Sciatic nerve (tissue), 2 donors: ENCODE measurements around the gene BIRC5. TPM values are rescaled to one million over a fixed set of nuclear protein-coding genes. Genes with fewer than 3 reads are reported as not detected.
"Not testable (repeated sequence)": the region's sequence is repeated elsewhere in the genome, so short reads cannot be mapped to it uniquely, and the experiment has no call there.

Experiments used
- ATAC-seq: fragments of 200-7000 bp; cut with Tn5 transposase; one replicate; pipeline ENCODE4 v1.9.1; 2020; ENCODE audit warnings: mild to moderate bottlenecking, moderate library complexity
- DNase-seq: peaks from one replicate; pipeline ENCODE4 v3.0.0-alpha.2; 2020; ENCODE audit warnings: low spot score
- intact Hi-C: fragments of 100-400 bp; cut with DNase I; formaldehyde crosslinking; loops from one replicate; pipeline ENCODE4 v1.14.2; 2022
- total RNA-seq: library from RNA; stranded (reverse); fragmentation: NEBNext Ultra II Directional; extraction: Animal tissue kit (Norgen Biotek cat#: 25700); gene quantifications from one replicate; pipeline ENCODE4 v1.2.1, GENCODE V29; 2021
- donor health status: DM: no; HTN: no; CAD: no.
- donor health status: DM: no; HTN: no; CAD: no.

Gene BIRC5
- total RNA-seq, 1 donor from 2014 or later = 1.4 TPM

DNA sequence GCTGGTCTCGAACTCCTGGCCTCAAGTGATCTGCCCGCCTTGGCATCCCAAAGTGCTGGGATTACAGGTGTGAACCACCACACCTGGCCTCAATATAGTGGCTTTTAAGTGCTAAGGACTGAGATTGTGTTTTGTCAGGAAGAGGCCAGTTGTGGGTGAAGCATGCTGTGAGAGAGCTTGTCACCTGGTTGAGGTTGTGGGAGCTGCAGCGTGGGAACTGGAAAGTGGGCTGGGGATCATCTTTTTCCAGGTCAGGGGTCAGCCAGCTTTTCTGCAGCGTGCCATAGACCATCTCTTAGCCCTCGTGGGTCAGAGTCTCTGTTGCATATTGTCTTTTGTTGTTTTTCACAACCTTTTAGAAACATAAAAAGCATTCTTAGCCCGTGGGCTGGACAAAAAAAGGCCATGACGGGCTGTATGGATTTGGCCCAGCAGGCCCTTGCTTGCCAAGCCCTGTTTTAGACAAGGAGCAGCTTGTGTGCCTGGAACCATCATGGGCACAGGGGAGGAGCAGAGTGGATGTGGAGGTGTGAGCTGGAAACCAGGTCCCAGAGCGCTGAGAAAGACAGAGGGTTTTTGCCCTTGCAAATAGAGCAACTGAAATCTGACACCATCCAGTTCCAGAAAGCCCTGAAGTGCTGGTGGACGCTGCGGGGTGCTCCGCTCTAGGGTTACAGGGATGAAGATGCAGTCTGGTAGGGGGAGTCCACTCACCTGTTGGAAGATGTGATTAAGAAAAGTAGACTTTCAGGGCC, 5.5 kb downstream of the BIRC5 start:
- no peak for DNase-seq

DNA sequence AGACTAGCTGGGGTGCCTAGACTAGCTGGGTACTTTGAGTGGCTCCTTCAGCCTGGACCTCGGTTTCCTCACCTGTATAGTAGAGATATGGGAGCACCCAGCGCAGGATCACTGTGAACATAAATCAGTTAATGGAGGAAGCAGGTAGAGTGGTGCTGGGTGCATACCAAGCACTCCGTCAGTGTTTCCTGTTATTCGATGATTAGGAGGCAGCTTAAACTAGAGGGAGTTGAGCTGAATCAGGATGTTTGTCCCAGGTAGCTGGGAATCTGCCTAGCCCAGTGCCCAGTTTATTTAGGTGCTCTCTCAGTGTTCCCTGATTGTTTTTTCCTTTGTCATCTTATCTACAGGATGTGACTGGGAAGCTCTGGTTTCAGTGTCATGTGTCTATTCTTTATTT, 9.0 kb downstream of the BIRC5 start:
- intact Hi-C loops = no loop called here
- no peak for ATAC-seq
- DNase-seq = no peak

More for the DNA sequence above, 5.5 kb downstream of the BIRC5 start:
- intact Hi-C loops = no loop called here
- ATAC-seq = no peak

DNA sequence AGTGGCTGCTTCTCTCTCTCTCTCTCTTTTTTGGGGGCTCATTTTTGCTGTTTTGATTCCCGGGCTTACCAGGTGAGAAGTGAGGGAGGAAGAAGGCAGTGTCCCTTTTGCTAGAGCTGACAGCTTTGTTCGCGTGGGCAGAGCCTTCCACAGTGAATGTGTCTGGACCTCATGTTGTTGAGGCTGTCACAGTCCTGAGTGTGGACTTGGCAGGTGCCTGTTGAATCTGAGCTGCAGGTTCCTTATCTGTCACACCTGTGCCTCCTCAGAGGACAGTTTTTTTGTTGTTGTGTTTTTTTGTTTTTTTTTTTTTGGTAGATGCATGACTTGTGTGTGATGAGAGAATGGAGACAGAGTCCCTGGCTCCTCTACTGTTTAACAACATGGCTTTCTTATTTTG, 9.7 kb downstream of the BIRC5 start:
- ATAC-seq (no peak), DNase-seq (no peak)
- intact Hi-C loops = no loop called here

DNA sequence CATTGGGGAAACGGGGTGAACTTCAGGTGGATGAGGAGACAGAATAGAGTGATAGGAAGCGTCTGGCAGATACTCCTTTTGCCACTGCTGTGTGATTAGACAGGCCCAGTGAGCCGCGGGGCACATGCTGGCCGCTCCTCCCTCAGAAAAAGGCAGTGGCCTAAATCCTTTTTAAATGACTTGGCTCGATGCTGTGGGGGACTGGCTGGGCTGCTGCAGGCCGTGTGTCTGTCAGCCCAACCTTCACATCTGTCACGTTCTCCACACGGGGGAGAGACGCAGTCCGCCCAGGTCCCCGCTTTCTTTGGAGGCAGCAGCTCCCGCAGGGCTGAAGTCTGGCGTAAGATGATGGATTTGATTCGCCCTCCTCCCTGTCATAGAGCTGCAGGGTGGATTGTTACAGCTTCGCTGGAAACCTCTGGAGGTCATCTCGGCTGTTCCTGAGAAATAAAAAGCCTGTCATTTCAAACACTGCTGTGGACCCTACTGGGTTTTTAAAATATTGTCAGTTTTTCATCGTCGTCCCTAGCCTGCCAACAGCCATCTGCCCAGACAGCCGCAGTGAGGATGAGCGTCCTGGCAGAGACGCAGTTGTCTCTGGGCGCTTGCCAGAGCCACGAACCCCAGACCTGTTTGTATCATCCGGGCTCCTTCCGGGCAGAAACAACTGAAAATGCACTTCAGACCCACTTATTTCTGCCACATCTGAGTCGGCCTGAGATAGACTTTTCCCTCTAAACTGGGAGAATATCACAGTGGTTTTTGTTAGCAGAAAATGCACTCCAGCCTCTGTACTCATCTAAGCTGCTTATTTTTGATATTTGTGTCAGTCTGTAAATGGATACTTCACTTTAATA, 10.4 kb downstream of the BIRC5 start:
- ATAC-seq = no peak
- DNase-seq = no peak
- intact Hi-C loops = no loop called here

DNA sequence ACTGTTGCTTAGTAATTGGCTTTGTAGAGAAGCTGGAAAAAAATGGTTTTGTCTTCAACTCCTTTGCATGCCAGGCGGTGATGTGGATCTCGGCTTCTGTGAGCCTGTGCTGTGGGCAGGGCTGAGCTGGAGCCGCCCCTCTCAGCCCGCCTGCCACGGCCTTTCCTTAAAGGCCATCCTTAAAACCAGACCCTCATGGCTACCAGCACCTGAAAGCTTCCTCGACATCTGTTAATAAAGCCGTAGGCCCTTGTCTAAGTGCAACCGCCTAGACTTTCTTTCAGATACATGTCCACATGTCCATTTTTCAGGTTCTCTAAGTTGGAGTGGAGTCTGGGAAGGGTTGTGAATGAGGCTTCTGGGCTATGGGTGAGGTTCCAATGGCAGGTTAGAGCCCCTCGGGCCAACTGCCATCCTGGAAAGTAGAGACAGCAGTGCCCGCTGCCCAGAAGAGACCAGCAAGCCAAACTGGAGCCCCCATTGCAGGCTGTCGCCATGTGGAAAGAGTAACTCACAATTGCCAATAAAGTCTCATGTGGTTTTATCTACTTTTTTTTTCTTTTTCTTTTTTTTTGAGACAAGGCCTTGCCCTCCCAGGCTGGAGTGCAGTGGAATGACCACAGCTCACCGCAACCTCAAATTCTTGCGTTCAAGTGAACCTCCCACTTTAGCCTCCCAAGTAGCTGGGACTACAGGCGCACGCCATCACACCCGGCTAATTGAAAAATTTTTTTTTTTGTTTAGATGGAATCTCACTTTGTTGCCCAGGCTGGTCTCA, 11.2 kb downstream of the BIRC5 start:
- ATAC-seq (no peak), DNase-seq (no peak)
- intact Hi-C loops = no loop called here

DNA sequence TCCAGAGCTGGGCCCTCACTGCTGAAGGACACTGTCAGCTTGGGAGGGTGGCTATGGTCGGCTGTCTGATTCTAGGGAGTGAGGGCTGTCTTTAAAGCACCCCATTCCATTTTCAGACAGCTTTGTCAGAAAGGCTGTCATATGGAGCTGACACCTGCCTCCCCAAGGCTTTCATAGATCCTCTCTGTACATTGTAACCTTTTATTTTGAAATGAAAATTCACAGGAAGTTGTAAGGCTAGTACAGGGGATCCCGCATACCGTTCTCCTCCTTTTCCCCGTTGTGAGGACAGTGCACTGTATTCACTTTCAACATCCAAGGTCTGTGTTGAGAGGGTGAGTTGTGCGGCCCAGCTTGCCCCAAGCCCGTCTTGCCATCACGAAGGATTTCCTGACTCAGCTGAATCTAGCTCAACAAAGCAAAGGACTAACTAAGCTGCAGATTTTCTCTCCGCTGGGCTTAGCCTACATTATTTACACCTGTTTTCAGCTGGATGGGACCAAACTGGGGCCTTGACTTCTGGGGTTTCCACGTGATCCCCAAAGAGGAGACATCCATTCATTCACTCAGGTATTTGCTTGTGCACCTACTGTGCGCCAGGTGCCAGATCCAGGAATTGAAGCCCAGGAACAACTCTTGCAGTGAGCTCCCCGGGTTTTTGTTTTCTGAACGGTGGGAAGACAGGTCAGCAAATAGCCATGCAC, 12.2 kb downstream of the BIRC5 start:
- no peak for ATAC-seq
- no peak for DNase-seq
- intact Hi-C loops = no loop called here

DNA sequence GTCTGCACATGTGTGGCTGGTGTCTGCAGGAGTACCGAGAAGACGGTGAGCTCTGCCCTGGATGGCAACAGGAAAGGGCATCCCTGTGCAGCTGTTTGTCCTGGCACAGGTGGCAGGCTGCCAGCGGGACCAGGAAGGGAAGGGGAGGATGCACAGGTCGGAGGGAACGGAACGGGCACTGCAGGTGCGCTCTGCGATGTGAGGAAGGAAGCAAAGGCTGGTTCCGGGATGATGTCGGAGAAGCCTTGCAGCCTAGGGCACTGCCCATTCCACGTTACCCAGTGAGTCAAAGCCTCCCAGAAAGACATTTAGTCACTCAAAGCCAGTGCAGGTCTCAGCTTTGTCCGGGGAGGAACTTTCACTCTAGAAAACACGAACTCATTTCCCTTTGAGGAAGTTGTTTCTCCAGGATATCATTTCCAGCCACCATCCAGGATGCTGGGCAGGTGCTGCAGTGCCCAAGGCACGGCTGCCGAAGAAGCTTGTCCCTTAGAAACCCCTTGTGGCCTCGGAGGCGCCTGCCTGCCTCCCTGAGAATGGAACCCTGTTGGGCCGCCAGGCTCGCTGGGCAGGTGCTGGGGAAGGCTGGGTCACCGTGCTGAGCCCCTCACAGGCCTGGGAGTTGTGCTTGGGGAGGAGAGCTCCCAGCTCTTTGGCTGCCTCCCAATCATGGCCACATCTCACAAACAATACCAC, 12.9 kb downstream of the BIRC5 start:
- ATAC-seq (no peak), DNase-seq (no peak)
- intact Hi-C loops = no loop called here

DNA sequence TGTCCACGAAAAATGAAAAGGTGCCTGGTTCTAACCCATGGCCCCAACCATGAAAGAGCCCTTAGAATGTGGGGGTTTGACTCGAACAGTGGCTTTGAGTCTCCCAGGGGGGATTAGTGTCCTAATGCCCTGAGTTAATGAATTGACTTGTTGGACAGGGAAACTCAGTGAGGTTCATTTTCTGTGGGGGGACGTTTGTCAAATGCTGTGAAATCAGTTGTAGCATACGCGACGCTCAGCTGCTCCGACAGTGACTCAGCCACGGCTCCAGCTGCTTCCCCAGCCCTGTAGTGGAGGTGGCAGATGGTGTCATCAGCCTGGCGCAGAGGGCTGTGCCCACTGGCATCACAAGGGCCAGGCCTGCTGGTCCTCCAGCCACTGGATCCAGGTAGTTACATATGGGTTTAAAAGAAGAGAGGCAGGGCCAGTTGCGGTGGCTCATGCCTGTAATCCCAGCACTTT, 13.4 kb downstream of the BIRC5 start:
- ATAC-seq (no peak), DNase-seq (no peak)
- intact Hi-C loops = no loop called here

DNA sequence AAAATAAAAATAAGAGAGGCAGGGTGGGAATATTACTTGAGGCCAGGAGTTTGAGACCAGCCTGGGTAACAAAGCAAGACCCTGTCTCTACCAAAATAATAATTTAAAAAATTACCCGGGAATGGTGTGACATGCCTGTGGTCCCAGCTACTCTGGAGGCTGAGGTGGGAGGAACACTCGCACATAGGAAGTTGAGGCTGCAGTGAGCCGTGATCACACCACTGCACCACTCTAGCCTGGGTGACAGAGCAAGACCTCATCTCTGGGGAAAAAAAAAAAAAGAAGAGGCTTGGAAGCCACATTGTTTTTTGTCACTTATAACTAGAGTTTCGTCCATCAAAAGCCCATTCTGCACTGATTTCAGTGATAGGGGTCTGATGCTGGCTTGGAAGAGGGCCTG, 14.1 kb downstream of the BIRC5 start:
- intact Hi-C loops = no loop called here
- no peak for DNase-seq
- no peak for ATAC-seq

DNA sequence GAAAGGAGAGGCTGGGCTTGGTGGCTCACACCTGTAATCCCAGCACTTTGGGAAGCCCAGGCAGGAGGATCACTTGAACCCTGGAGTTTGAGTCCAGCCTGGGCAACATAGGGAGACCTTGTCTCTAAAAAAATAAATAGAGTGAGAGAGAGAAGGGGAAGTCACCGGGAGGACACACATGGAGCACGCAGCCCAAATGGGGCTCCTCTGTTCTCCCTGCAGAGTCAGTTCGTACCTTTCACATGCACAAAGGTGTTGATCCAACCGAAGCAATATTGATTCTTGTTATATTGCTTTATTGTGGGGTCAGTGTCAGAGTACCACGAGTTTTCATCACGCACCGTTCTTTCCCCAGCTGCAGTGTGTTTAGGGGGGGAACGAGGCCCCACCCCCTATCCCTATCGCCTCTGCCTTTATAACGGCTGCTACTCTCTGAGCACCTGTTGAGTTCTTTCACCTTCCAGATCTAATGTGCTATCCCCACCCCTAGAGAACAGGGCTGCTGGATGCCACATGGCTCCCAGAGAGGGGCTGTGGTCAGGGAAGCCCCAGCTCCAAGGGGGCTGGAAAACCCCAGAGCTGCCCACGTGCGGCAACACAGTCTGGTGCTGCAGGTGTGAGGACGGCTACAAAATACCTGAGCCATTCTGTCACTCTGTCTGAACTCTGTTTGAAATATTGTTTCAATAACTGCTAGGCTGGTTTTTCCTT, 16.4 kb downstream of the BIRC5 start:
- DNase-seq (no peak), ATAC-seq (no peak)
- intact Hi-C loops = no loop called here

DNA sequence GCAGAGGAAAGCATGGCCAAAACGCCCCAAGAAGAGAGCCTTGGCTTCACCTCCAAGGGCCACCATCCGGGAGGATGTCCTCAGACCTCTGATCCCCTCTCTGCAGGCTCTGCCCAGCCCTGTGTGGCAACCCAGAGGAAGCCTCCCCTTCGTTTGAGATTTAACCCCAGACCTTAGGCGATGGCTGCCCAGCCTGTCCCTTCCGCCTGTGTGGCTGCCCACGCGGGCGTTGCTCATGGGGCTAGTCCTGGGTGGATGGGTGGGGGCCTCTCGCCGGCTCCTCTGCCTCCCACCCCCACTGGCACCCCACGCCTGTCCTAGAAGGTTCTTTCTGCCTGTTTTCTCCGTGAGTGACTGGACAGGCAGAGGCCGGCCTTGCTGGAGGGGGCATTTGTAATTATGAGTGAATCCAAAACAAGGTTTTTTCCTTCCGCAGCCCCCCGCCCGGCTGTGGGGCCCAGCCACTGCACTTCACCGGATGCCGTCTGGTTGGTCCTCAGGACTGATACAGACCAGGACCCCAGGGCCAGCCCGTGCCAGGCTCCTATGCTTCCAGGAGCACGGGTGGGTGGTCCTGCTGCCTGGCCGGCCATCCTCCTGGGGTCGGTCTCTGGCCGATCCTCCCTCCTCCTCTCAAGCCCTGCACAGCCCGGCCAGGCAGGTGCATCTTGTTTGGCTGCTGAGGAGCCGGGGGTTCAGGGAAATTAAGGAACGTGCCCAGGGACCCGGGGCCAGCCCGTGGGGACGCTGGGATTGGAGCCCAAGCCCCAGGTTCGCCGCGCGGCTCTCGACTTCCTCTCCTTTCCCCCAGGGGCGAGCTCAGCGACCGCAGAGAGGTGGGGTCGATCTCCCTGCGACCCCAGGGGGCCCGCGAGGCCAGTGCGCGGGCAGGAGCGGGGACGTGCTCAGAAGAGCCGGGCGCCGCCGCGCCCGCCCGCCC, 17.2 kb downstream of the BIRC5 start, which contains the start of gene TMEM235:
Gene TMEM235 (plus strand): TSS at position 636 of the 940 bp plus-strand sequence. CDS start 393 bp downstream, outside the sequence.
- intact Hi-C loops = no loop called here
- no peak for ATAC-seq
- DNase-seq = no peak

DNA sequence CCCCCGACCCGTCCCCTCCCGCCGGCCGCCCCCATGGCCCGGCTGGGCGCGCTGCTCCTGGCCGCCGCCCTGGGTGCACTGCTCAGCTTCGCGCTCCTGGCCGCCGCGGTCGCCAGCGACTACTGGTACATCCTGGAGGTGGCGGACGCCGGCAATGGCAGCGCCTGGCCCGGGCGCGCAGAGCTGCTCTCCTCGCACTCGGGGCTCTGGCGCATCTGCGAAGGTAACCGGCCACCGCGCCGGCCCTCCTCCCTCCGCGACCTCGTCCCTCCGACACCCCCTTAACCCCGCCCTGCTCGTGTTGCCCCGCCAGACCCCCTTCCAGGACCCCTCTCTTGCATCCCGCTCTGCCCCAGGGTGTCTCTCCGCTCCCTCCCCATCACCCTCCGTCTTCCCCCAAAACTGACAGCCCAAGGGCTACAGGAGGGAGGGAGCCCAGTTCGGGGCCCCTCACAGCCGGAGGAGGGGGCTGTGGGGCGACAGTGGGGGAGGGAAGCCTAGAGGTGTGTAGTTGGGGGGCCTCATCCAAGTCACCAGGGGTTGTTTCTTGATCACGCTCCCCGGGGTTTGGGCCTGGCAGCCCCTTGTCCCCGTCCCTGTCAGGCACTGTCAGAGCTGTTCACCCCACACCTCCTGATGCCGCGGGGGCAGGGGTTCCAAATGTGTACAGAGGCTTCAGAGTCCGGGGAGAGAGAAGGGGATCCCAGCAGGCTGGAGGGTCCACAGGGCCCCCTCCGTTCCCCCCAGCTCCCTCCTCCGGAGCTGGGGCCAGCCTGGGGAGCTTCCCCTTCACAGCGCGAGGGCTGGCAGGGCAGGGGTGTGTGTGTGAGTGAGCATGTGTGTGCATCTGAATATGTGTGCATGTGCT, 18.2 kb downstream of the BIRC5 start:
- DNase-seq (no peak), ATAC-seq (no peak)
- intact Hi-C loops = no loop called here

DNA sequence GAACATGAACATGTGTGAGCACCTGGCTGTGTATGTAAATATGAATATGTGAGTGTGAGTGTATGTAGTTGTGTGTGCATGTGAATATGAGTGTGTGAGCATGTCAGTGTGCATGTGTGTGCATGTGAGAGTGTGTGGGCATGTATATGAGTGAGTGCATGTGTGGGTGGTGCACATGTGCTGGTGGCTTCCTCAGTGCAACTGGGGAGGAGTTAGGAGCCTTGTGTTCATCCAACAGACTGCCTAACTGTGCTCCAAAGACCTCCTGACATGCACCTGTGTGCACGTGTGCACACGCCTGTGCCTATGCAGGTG, 18.8 kb downstream of the BIRC5 start:
- ATAC-seq (no peak), DNase-seq (no peak)
- intact Hi-C loops = no loop called here

DNA sequence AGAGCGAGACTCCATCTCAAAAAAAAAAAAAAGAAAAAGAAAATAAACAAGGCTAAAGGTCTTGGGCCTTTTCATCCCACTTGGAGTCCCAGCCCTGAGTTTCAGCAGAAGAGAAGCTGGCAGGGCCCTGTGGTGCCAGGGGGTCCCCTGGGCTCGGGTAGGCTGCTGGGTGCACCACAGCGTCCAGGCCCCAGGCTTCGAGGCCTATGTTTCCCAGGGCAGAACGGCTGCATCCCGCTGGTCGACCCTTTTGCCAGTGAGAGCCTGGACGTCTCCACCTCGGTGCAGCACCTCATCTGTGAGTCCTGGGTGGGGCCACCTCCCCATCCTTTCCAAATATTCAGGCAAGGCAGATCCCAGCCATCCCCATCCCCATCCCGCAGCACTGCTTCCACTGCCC, 19.6 kb downstream of the BIRC5 start:
- intact Hi-C loops = no loop called here
- DNase-seq (no peak), ATAC-seq (no peak)

DNA sequence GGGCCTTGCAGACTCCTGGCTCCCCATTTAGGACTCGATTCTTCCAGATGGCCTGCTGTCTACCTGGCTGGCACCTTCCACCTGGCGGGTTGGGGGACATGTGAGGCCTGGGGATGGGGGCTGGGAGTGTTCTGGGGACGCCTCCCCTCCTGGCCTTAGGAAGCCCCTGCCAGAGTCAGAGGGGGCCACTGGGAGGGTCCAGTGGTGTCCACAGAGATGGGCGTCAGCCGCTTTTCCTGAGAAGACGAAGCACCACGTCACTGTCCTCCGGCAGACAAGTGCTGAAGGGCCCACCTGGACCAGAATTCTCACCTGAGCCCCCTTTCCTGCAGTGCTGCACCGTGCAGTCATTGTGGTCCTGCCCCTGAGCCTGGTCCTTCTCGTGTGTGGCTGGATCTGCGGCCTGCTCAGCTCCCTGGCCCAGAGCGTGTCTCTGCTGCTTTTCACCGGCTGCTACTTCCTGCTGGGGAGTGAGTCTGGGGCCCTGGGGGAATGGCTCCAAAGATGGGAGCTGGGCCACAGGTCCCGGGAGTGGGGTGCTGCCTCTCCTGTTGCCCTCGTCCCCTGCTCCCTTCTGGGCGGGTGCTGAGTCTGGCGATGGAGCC, 20.3 kb downstream of the BIRC5 start:
- no peak for DNase-seq
- intact Hi-C loops = no loop called here
- ATAC-seq = no peak

DNA sequence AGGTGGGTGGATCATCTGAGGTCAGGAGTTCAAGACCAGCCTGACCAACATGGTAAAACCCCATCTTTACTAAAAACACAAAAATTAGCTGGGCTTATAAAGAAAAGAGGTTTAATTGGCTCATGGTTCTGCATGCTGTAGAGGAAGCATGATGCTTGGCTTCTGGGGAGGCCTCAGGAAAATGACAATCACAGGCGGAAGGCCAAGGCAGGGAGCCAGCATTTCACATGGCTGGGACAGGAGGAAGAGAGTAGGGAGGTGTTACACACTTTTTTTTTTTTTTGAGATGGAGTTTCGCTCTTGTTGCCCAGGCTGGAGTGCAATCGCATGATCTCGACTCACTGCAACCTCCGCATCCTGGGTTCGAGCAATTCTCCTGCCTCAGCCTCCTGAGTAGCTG, 21.0 kb downstream of the BIRC5 start:
- intact Hi-C loops, ATAC-seq, DNase-seq: not testable (repeated sequence)
